PC-9 (cell line): ENCODE results near the gene BCL6B. TPM values are rescaled to one million over a fixed set of nuclear protein-coding genes. Genes with fewer than 3 reads are reported as not detected.
"Not testable (repeated sequence)": the region's sequence is repeated elsewhere in the genome, so short reads cannot be mapped to it uniquely, and the experiment has no call there.

Experiments used
- BruUV-seq: library from RNA; stranded (reverse); fragments of 400-500 nt; replicated peaks from 2 replicates; lab custom pipeline; 2021; lab: Mats Ljungman, UMichigan
- CTCF ChIA-PET: fragments of 300-600 bp; sonication (Branson Sonifier 250); formaldehyde crosslinking; loops from one replicate; lab custom pipeline; 2022; ENCODE audit warnings: antibody characterized with exemption; lab: Charles Lee
- POLR2A ChIA-PET: fragments of 300-600 bp; sonication (Branson Sonifier 250); formaldehyde crosslinking; loops from one replicate; lab custom pipeline; 2022; ENCODE audit warnings: antibody characterized with exemption; ENCODE audit not compliant: unreplicated experiment; lab: Charles Lee
- DNase-seq, 2 experiments: peaks; one replicate each; pipeline versions ENCODE4 v3.0.0 to v3.0.0-alpha.2; 2015 to 2022; ENCODE audit warnings: mixed read lengths in 1 of 2
- H2AFZ ChIP-seq: fragments of 200-600 bp; sonication (generic); 2 replicates; pipeline ENCODE4 v1.8.1; 2017; ENCODE audit warnings: antibody characterized with exemption
- H3F3A ChIP-seq: fragments of 200-600 bp; sonication (generic); 2 replicates; pipeline ENCODE4 v1.8.1; 2017; ENCODE audit warnings: antibody characterized with exemption, mild to moderate bottlenecking, low read depth; ENCODE audit not compliant: insufficient read depth
- H3K27ac ChIP-seq: fragments of 200-600 bp; sonication (generic); 2 replicates; pipeline ENCODE4 v1.6.1; 2016; ENCODE audit warnings: mixed run types
- H3K27me3 ChIP-seq: fragments of 200-600 bp; sonication (generic); 2 replicates; pipeline ENCODE4 v1.6.1; 2016; ENCODE audit warnings: low read depth, mixed run types; ENCODE audit not compliant: insufficient read depth
- H3K36me3 ChIP-seq: fragments of 200-600 bp; sonication (generic); 2 replicates; pipeline ENCODE4 v1.6.1; 2016; ENCODE audit warnings: low read depth, mixed run types
- H3K4me1 ChIP-seq: fragments of 200-600 bp; sonication (generic); replicated peaks from 2 replicates; pipeline ENCODE4 v1.6.1; 2016; ENCODE audit warnings: mixed run types; ENCODE audit not compliant: insufficient read depth
- H3K4me2 ChIP-seq: fragments of 200-600 bp; sonication (generic); 2 replicates; pipeline ENCODE4 v1.6.1; 2017; ENCODE audit warnings: mixed run types
- H3K4me3 ChIP-seq: fragments of 200-600 bp; sonication (generic); 2 replicates; pipeline ENCODE4 v1.6.1; 2016; ENCODE audit warnings: mixed run types
- H3K79me2 ChIP-seq: fragments of 200-600 bp; sonication (generic); 2 replicates; pipeline ENCODE4 v1.6.1; 2017; ENCODE audit warnings: low read depth, mixed run types
- H3K9me2 ChIP-seq: fragments of 200-600 bp; sonication (generic); 2 replicates; pipeline ENCODE4 v1.8.1; 2017; ENCODE audit warnings: mild to moderate bottlenecking; ENCODE audit not compliant: insufficient read depth
- H3K9me3 ChIP-seq: fragments of 200-600 bp; sonication (generic); 2 replicates; pipeline ENCODE4 v1.8.1; 2016; ENCODE audit warnings: low read depth; ENCODE audit not compliant: insufficient read depth
- H4K20me1 ChIP-seq: fragments of 200-600 bp; sonication (generic); 2 replicates; pipeline ENCODE4 v1.8.1; 2017; ENCODE audit not compliant: insufficient read depth
- EZH2 ChIP-seq: fragments of 200-600 bp; sonication (generic); IDR thresholded peaks from 2 replicates; pipeline ENCODE4 v1.8.0; 2017; ENCODE audit warnings: antibody characterized with exemption, low read depth
- intact Hi-C: fragments of 100-400 bp; cut with micrococcal nuclease; formaldehyde crosslinking; loops from one replicate; pipeline ENCODE4 v1.10.0; 2022; ENCODE audit not compliant: unreplicated experiment
- total RNA-seq: library from RNA; stranded (reverse); gene quantifications from 2 replicates; pipeline ENCODE4 v1.2.3, GENCODE V29; 2021
- TF ChIP-seq, protein P1 (sequence below): fragments of 200-600 bp; sonication (generic); conservative IDR thresholded peaks from 2 replicates; pipeline ENCODE4 v1.6.1; 2017; ENCODE audit warnings: mixed run types, antibody characterized with exemption, mild to moderate bottlenecking, moderate library complexity

Gene BCL6B
- total RNA-seq, 1 experiment from 2014 or later, result 0.28 TPM

DNA sequence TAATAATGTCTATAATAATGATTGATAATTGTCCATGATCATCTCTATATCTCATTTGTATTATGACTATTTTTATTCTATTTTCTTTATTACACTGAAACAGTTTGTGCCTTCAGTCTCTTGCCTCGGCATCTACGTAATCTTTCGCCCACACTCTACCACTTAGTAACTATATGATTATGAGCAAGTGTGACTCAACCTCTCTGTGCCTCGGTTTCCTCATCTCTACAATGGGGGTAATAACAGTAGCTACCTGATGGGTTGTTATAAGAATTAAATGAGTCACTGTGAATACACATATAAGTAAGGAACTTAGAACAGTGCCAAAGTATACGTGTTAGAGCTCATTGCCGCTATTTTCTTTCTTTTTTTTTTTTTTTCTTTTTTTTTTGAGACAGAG lies 24.7 kb downstream of the BCL6B start:
- CTCF ChIA-PET, result interaction anchor here (0.6 to 0.7 kb wide), 2 partner anchors 8 to 357 kb away, joined by 3 to 6 read pairs; no protein-coding TSS in a partner anchor
- peaks cover 48% of the 10 kb centered on the region for H3K4me1 ChIP-seq

DNA sequence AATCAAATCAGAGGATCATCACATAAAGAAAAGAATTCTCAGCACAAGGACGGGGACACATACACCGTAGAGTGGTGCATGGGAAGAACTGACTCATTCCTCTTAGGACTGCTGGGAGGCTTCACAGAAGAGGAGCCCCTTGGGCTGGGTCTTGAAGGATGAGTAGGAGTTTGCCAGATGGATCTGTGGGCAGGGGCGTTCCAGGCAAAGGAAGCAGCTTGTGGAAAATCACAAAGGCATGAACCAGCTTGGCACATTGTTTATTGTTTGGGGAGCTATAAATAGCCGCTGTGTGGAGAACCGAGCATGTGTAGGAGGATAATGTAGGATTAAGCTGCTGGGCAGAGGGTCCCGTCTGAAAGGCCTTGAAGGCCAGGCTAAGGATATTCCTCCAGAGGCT lies 26.1 kb downstream of the BCL6B start:
- ChIA-PET CTCF (no interaction called here), POLR2A (no interaction called here)
- Histone ChIP-seq H2AFZ (no peak overlapping the region), H3K79me2 (no peaks in the 10 kb centered on the region), H3K4me2 (no peak overlapping the region), H4K20me1 (no peaks in the 10 kb centered on the region), H3K27ac (no peak overlapping the region), H3K9me3 (no peaks in the 10 kb centered on the region), H3K4me1 (peaks cover 48% of the 10 kb centered on the region), H3F3A (peaks cover 31% of the 10 kb centered on the region), H3K9me2 (no peaks in the 10 kb centered on the region), H3K4me3 (no peak overlapping the region), H3K36me3 (no peaks in the 10 kb centered on the region), H3K27me3 (no peaks in the 10 kb centered on the region)
- no peak for DNase-seq
- TF ChIP-seq EZH2, result no peak
- TF ChIP-seq, protein P1, sequence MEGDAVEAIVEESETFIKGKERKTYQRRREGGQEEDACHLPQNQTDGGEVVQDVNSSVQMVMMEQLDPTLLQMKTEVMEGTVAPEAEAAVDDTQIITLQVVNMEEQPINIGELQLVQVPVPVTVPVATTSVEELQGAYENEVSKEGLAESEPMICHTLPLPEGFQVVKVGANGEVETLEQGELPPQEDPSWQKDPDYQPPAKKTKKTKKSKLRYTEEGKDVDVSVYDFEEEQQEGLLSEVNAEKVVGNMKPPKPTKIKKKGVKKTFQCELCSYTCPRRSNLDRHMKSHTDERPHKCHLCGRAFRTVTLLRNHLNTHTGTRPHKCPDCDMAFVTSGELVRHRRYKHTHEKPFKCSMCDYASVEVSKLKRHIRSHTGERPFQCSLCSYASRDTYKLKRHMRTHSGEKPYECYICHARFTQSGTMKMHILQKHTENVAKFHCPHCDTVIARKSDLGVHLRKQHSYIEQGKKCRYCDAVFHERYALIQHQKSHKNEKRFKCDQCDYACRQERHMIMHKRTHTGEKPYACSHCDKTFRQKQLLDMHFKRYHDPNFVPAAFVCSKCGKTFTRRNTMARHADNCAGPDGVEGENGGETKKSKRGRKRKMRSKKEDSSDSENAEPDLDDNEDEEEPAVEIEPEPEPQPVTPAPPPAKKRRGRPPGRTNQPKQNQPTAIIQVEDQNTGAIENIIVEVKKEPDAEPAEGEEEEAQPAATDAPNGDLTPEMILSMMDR, result no peak
- intact Hi-C loops, result loop anchor here (5.0 to 10.0 kb wide), 3 partner anchors 536 to 993 kb away; partner anchors contain the start of genes MPDU1, TP53 and WRAP53
- BruUV-seq, result no TSS peak

More for the DNA sequence above, 24.7 kb downstream of the BCL6B start:
- Histone ChIP-seq H3K79me2 (no peaks in the 10 kb centered on the region), H3K9me3 (no peaks in the 10 kb centered on the region), H3K27me3 (no peaks in the 10 kb centered on the region), H3K4me3 (peak overlapping the region; percentile 55), H4K20me1 (no peaks in the 10 kb centered on the region), H2AFZ (no peak overlapping the region), H3K36me3 (no peaks in the 10 kb centered on the region), H3F3A (peaks cover 31% of the 10 kb centered on the region), H3K27ac (no peak overlapping the region), H3K4me2 (peak overlapping the region; percentile 81), H3K9me2 (no peaks in the 10 kb centered on the region)
- no peak for DNase-seq
- TF ChIP-seq, protein P1, result no peak
- TF ChIP-seq EZH2, result no peak
- intact Hi-C loops, result loop anchor here (2.0 to 10.0 kb wide), 4 partner anchors 167 to 995 kb away; partner anchors contain the start of genes MPDU1, TP53 and WRAP53
- POLR2A ChIA-PET, result no interaction called here
- BruUV-seq, result no TSS peak

DNA sequence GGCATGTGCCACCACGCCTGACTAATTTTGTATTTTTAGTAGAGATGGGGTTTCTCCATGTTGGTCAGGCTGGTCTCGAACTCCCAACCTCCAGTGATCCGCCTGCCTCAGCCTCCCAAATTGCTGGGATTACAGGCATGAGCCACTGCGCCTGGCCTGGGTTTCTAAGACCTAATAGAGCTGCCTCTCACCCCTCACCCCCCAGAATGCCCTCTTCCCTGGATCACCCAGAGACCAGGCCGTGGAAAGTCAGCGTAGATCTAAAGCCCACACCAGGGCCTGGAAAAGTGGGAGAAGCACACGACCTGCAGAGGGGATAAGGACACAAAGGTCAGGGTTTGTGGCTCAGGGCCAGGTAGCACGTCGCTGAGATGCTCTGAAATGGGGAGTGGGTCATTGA lies 27.7 kb downstream of the BCL6B start:
- H2AFZ ChIP-seq, BruUV-seq, POLR2A ChIA-PET, H3K9me2 ChIP-seq, H3K79me2 ChIP-seq, H3K36me3 ChIP-seq, H3K4me3 ChIP-seq, H4K20me1 ChIP-seq, H3K27ac ChIP-seq, intact Hi-C loops, H3K27me3 ChIP-seq, H3K4me2 ChIP-seq, H3K9me3 ChIP-seq, DNase-seq: not testable (repeated sequence)
- Histone ChIP-seq H3F3A (peaks cover 21% of the 10 kb centered on the region), H3K4me1 (peaks cover 37% of the 10 kb centered on the region)
- CTCF ChIA-PET, result interaction anchor here (0.5 kb wide), 1 partner anchor 544 kb away, joined by 4 read pairs; no protein-coding TSS in a partner anchor
